Erythroblast (primary cell): ENCODE results near the gene GFRA1.

Experiments used
- GATA1 ChIP-seq: IDR thresholded peaks from 2 replicates; pipeline ENCODE4 v1.6.1; 2011; ENCODE audit warnings: low read depth, mild to moderate bottlenecking, control low read depth, low read length, moderate library complexity
- POLR2A ChIP-seq: IDR thresholded peaks from 2 replicates; pipeline ENCODE4 v1.6.1; 2011; ENCODE audit warnings: mild to moderate bottlenecking, low read length

DNA sequence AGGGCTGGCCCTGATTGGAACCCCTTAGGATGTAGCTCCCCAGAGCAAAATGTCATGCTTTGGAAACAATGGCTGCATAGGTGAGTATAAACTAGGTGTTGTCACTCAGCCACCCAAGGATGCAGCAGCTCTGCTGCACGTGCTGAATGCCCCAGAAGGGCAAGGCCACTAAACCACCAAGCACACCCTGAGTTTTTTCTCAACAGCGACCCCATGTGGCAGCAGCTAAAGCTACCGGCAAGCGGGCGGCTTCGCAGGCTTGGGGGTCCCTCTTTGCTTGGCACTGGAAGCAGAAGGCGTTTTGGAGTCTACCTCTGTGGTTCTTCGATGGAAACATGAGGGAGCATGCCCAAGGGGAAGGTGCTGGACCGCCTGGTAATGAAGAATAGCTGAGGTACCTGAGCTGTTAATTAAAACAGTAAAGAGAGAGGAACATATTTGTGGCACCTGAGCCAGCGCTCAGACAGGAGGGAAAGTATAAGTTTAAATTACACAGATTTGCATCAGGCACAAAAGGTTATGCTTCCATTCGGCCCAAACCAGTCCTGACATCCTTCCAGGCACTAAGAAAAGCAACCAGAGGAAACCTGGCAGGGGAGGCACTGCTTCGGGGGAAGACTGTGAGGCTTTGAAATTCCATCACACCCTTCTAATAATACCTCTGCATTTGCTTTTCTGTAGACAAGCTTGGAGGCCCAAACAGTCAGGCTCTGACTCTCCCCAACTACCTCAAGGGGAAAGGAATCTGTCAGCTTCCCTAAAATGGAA lies 152.1 kb downstream of the GFRA1 start:
- TF ChIP-seq POLR2A, result no peak
- no peak for TF ChIP-seq GATA1
